Trophoblast cell (in vitro differentiated cells and primary cell): ENCODE data around the gene HRG.

Source experiments
- DNase-seq, 2 donors: peaks; one replicate each; pipeline ENCODE4 v3.0.0-alpha.2; 2016
- H2AFZ ChIP-seq: 2 replicates; pipeline ENCODE4 v1.6.1; 2013; ENCODE audit warnings: low read length, moderate library complexity, mild to moderate bottlenecking; ENCODE audit not compliant: insufficient read depth, poor library complexity
- H2AK5ac ChIP-seq: 2 replicates; pipeline ENCODE4 v1.6.1; 2013; ENCODE audit warnings: mild to moderate bottlenecking, low read length
- H2BK120ac ChIP-seq: 2 replicates; pipeline ENCODE4 v1.6.1; 2013; ENCODE audit warnings: low read length, mild to moderate bottlenecking, moderate library complexity; ENCODE audit not compliant: insufficient read depth, poor library complexity
- H2BK12ac ChIP-seq: 2 replicates; pipeline ENCODE4 v1.6.1; 2013; ENCODE audit warnings: mild to moderate bottlenecking, low read length, moderate library complexity
- H2BK5ac ChIP-seq: 2 replicates; pipeline ENCODE4 v1.6.1; 2013; ENCODE audit warnings: low read length, low read depth, moderate library complexity, mild to moderate bottlenecking; ENCODE audit not compliant: poor library complexity
- H3K14ac ChIP-seq: 2 replicates; pipeline ENCODE4 v1.6.1; 2013; ENCODE audit warnings: mild to moderate bottlenecking, low read length
- H3K18ac ChIP-seq: 2 replicates; pipeline ENCODE4 v1.6.1; 2013; ENCODE audit warnings: mild to moderate bottlenecking, low read length
- H3K23ac ChIP-seq: 2 replicates; pipeline ENCODE4 v1.6.1; 2013; ENCODE audit warnings: low read length
- H3K27ac ChIP-seq: 2 replicates; pipeline ENCODE4 v1.5.1; 2013; ENCODE audit warnings: low read depth, mild to moderate bottlenecking, inconsistent platforms, low read length, moderate library complexity
- H3K27me3 ChIP-seq: 2 replicates; pipeline ENCODE4 v1.6.1; 2013; ENCODE audit warnings: inconsistent platforms, mild to moderate bottlenecking, low read length, moderate library complexity; ENCODE audit not compliant: insufficient read depth
- H3K36me3 ChIP-seq, 2 experiments: 1 replicate in 1 of 2; 2 replicates in 1 of 2; pipeline ENCODE4 v1.6.1; 2013; ENCODE audit warnings: low read length in 2 of 2, mild to moderate bottlenecking in 2 of 2, moderate library complexity in 1 of 2; ENCODE audit not compliant: insufficient read depth in 2 of 2, control insufficient read depth in 1 of 2
- H3K4ac ChIP-seq: 2 replicates; pipeline ENCODE4 v1.6.1; 2013; ENCODE audit warnings: low read depth, mild to moderate bottlenecking, low read length, moderate library complexity
- H3K4me1 ChIP-seq, 2 experiments: 1 replicate in 1 of 2; 2 replicates in 1 of 2; pipeline ENCODE4 v1.6.1; 2013; ENCODE audit warnings: low read length in 2 of 2, mild to moderate bottlenecking in 2 of 2, moderate library complexity in 1 of 2; ENCODE audit not compliant: insufficient read depth in 2 of 2, control insufficient read depth in 1 of 2
- H3K4me2 ChIP-seq: 2 replicates; pipeline ENCODE4 v1.6.1; 2013; ENCODE audit warnings: inconsistent platforms, mild to moderate bottlenecking, low read length, moderate library complexity
- H3K4me3 ChIP-seq: 2 replicates; pipeline ENCODE4 v1.5.1; 2013; ENCODE audit warnings: mild to moderate bottlenecking, low read depth, low read length, inconsistent platforms
- H3K79me1 ChIP-seq: one replicate; pipeline ENCODE4 v1.6.1; 2013; ENCODE audit warnings: low read length
- H3K79me2 ChIP-seq: 2 replicates; pipeline ENCODE4 v1.6.1; 2013; ENCODE audit warnings: low read length, mild to moderate bottlenecking; ENCODE audit not compliant: control insufficient read depth, insufficient read depth, poor library complexity
- H3K9ac ChIP-seq: 2 replicates; pipeline ENCODE4 v1.6.1; 2013; ENCODE audit warnings: mild to moderate bottlenecking, low read length
- H3K9me3 ChIP-seq: 2 replicates; pipeline ENCODE4 v1.6.1; 2013; ENCODE audit warnings: low read depth, mild to moderate bottlenecking, control low read depth, inconsistent platforms, low read length; ENCODE audit not compliant: insufficient read depth
- H4K12ac ChIP-seq: 2 replicates; pipeline ENCODE4 v1.6.1; 2013; ENCODE audit warnings: low read depth, mild to moderate bottlenecking, low read length, moderate library complexity
- H4K8ac ChIP-seq: 2 replicates; pipeline ENCODE4 v1.6.1; 2013; ENCODE audit warnings: low read depth, mild to moderate bottlenecking, low read length, moderate library complexity
- H4K91ac ChIP-seq: one replicate; pipeline ENCODE4 v1.6.1; 2013; ENCODE audit warnings: low read depth, mild to moderate bottlenecking, low read length, moderate library complexity
- WGBS: extraction: QIAGEN DNeasy Blood & Tissue Kit; methylation state at CpG from one replicate; pipeline ENCODE4 v1.1.7; 2013; ENCODE audit warnings: missing lambda C conversion rate; ENCODE audit not compliant: insufficient read length, insufficient coverage; ENCODE audit errors: extremely low coverage; 5-methylcytosine and 5-hydroxymethylcytosine counted together

HRG gene

DNA sequence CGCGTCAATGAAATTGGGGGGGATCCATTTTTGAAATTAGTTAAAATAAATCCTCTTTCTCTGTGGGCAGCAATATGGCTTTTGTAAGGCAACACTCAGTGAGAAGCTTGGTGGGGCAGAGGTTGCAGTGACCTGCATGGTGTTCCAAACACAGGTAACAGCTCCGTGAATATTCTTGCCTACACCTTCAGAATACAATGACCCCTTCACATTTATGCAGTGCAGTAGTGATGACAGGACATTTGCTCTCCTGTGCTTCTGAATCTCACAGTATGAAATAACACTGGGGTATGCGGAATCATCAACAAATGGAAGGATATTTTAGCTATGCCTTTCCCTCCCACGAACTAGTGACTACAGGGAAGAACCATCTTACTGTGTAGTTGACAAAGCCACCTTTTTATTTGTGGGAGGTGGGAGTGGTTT is 46.0 kb upstream of the HRG start:
- Histone ChIP-seq H3K4me2 (no peak overlapping the region), H2AFZ (no peak overlapping the region), H2BK120ac (no peak overlapping the region), H3K79me2 (no peaks in the 10 kb centered on the region), H4K8ac (no peak overlapping the region), H3K4me3 (no peak overlapping the region), H3K18ac (no peak overlapping the region), H4K91ac (no peak overlapping the region), H2BK5ac (no peak overlapping the region), H4K12ac (no peak overlapping the region), H3K79me1 (no peaks in the 10 kb centered on the region), H3K9ac (no peak overlapping the region), H3K27me3 (no peaks in the 10 kb centered on the region), H2BK12ac (no peak overlapping the region), H3K9me3 (peaks cover 3% of the 10 kb centered on the region), H3K36me3 (no peaks in the 10 kb centered on the region), H3K4ac (no peak overlapping the region), H3K27ac (no peak overlapping the region), H3K14ac (no peak overlapping the region), H3K4me1 (peaks cover 0 to 2% of the 10 kb centered on the region in 2 experiments), H2AK5ac (no peak overlapping the region), H3K23ac (no peak overlapping the region)
- no CpG with 5 or more reads among the region's 5 CpGs for WGBS
- no peak for DNase-seq

- no peak overlapping the region for H3K4me3 ChIP-seq
- H4K8ac ChIP-seq, result no peak overlapping the region
- no peak overlapping the region for H3K14ac ChIP-seq
Measured at GRCh38 chr3:186620213-186621092, 45.4 kb upstream of the HRG start.

DNA sequence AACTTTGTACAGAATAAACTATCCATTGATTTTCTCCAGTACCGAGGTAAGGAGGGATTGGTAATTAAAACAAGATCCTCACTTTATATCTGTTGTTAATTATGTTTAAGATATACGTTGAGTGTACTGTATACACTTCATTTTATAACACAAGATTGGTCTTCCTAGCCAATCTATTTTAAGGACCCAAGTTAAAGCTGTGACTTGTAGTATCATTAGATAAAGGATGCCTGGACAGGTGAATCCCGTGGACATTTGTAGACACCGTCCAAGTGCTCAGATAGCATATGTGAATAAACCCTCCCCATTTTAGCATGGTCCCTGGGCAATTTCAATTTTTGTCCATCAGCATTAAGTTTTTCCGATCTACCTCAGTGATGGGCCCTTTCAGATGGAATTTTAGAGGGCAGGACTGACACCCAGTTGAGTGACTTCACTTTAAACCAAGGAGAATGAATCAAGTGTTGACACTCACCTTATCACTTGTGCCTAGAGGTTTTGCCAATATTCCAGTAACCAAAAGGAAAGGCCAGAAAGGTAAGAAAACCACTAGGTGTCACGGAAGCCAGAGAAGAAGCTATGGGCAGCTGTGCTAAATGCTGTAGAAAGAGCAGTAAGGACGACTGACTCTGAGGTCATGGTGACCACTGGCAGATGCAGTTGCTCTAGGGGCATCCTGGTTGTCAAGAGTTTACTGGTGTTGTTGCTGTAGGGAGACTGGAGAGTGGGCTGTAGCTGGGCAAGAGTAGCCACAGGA is 43.7 kb upstream of the HRG start:
- H3K27ac ChIP-seq, result no peak overlapping the region
- H4K8ac ChIP-seq, result no peak overlapping the region
- H3K79me1 ChIP-seq, result no peaks in the 10 kb centered on the region
- no peak for DNase-seq
- no peak overlapping the region for H3K4me2 ChIP-seq
- H3K27me3 ChIP-seq, result no peaks in the 10 kb centered on the region
- no peak overlapping the region for H3K4me3 ChIP-seq
- no peak overlapping the region for H2AFZ ChIP-seq
- H2BK5ac ChIP-seq, result no peak overlapping the region
- no peaks in the 10 kb centered on the region for H3K79me2 ChIP-seq
- H3K14ac ChIP-seq, result no peak overlapping the region
- H2AK5ac ChIP-seq, result no peak overlapping the region
- H3K18ac ChIP-seq, result no peak overlapping the region
- no peak overlapping the region for H3K23ac ChIP-seq
- no peak overlapping the region for H2BK120ac ChIP-seq
- H4K91ac ChIP-seq, result no peak overlapping the region
- H3K4ac ChIP-seq, result no peak overlapping the region
- H3K4me1 ChIP-seq, result no peaks in the 10 kb centered on the region
- H3K9me3 ChIP-seq, result peaks cover 3% of the 10 kb centered on the region
- H2BK12ac ChIP-seq, result no peak overlapping the region
- H4K12ac ChIP-seq, result no peak overlapping the region
- no CpG with 5 or more reads among the region's 7 CpGs for WGBS
- no peaks in the 10 kb centered on the region for H3K36me3 ChIP-seq
- no peak overlapping the region for H3K9ac ChIP-seq

More at GRCh38 chr3:186620213-186621092, 45.4 kb upstream of the HRG start:
- Histone ChIP-seq H2BK120ac (no peak overlapping the region), H2AFZ (no peak overlapping the region), H3K27me3 (no peaks in the 10 kb centered on the region), H3K18ac (no peak overlapping the region), H3K23ac (no peak overlapping the region), H3K27ac (no peak overlapping the region), H3K79me1 (no peaks in the 10 kb centered on the region), H2BK12ac (no peak overlapping the region), H3K4me2 (no peak overlapping the region), H4K91ac (no peak overlapping the region), H3K36me3 (no peaks in the 10 kb centered on the region), H3K4ac (no peak overlapping the region), H3K79me2 (no peaks in the 10 kb centered on the region), H3K9me3 (peaks cover 3% of the 10 kb centered on the region), H3K4me1 (no peaks in the 10 kb centered on the region), H2AK5ac (no peak overlapping the region), H3K9ac (no peak overlapping the region), H4K12ac (no peak overlapping the region), H2BK5ac (no peak overlapping the region)
- no peak for DNase-seq
- no CpG with 5 or more reads among the region's 17 CpGs for WGBS

- H3K27me3 ChIP-seq, result no peaks in the 10 kb centered on the region
- no peak overlapping the region for H3K23ac ChIP-seq
- no peak for DNase-seq
- H3K14ac ChIP-seq, result no peak overlapping the region
- H4K8ac ChIP-seq, result no peak overlapping the region
- no peak overlapping the region for H3K4me3 ChIP-seq
- no peaks in the 10 kb centered on the region for H3K4me1 ChIP-seq
- peaks cover 3% of the 10 kb centered on the region for H3K9me3 ChIP-seq
- no peak overlapping the region for H3K4me2 ChIP-seq
- no peak overlapping the region for H2AK5ac ChIP-seq
- H3K79me2 ChIP-seq, result no peaks in the 10 kb centered on the region
- H2BK12ac ChIP-seq, result no peak overlapping the region
- no peak overlapping the region for H3K18ac ChIP-seq
- H2BK120ac ChIP-seq, result no peak overlapping the region
- no peak overlapping the region for H2AFZ ChIP-seq
- no peak overlapping the region for H3K27ac ChIP-seq
- H4K91ac ChIP-seq, result no peak overlapping the region
- H3K36me3 ChIP-seq, result no peaks in the 10 kb centered on the region
- no peak overlapping the region for H2BK5ac ChIP-seq
- H3K79me1 ChIP-seq, result no peaks in the 10 kb centered on the region
- no peak overlapping the region for H4K12ac ChIP-seq
- H3K9ac ChIP-seq, result no peak overlapping the region
- H3K4ac ChIP-seq, result no peak overlapping the region
- WGBS, result no CpG with 5 or more reads among the region's 2 CpGs
Measured at GRCh38 chr3:186622651-186623310, 43.0 kb upstream of the HRG start.
